Measurements from ENCODE around the gene DIRAS3.
"Not testable (repeated sequence)": the region's sequence is repeated elsewhere in the genome, so short reads cannot be mapped to it uniquely, and the experiment has no call there.

Gene DIRAS3

GRCh38 chr1:68049941-68050878 lies at the start of gene DIRAS3:
DIRAS3 (minus strand) TSS chr1:68050627; CDS start chr1:68047297, 3,330 bp downstream.
- DNase-seq = no peak

GRCh38 chr1:68093737-68094136 lies 43.3 kb upstream of the DIRAS3 start:
- DNase-seq = no peak

- DNase-seq = no peak
Measured at GRCh38 chr1:68087184-68087583, 36.8 kb upstream of the DIRAS3 start.

- DNase-seq = no peak
Measured at GRCh38 chr1:68085752-68086151, 35.3 kb upstream of the DIRAS3 start.

- no peak for DNase-seq
Measured at GRCh38 chr1:68083686-68084085, 33.3 kb upstream of the DIRAS3 start.

- no peak for DNase-seq
Measured at GRCh38 chr1:68081775-68082283, 31.4 kb upstream of the DIRAS3 start.

- DNase-seq = no peak
Measured at GRCh38 chr1:68078647-68079046, 28.2 kb upstream of the DIRAS3 start.

- no peak for DNase-seq
Measured at GRCh38 chr1:68074472-68074871, 24.0 kb upstream of the DIRAS3 start.

- no peak for DNase-seq
Measured at GRCh38 chr1:68065766-68066165, 15.3 kb upstream of the DIRAS3 start.

GRCh38 chr1:68058053-68058452 lies 7.6 kb upstream of the DIRAS3 start:
- DNase-seq = not testable (repeated sequence)

- DNase-seq = no peak
Measured at GRCh38 chr1:68057564-68057963, 7.1 kb upstream of the DIRAS3 start.

GRCh38 chr1:68057050-68057449 lies 6.6 kb upstream of the DIRAS3 start:
- no peak for DNase-seq

- no peak for DNase-seq
Measured at GRCh38 chr1:68051475-68051874, 1.0 kb upstream of the DIRAS3 start.

- DNase-seq = no peak
Measured at GRCh38 chr1:68047659-68048026, 2.8 kb downstream of the DIRAS3 start.

- DNase-seq = no peak
Measured at GRCh38 chr1:68046885-68047658, 3.4 kb downstream of the DIRAS3 start.

GRCh38 chr1:68046423-68046822 lies 4.0 kb downstream of the DIRAS3 start:
- no peak for DNase-seq

GRCh38 chr1:68045511-68046180 lies 4.8 kb downstream of the DIRAS3 start:
- no peak for DNase-seq

- DNase-seq = no peak
Measured at GRCh38 chr1:68043443-68044090, 6.9 kb downstream of the DIRAS3 start.

GRCh38 chr1:68036946-68037345 lies 13.5 kb downstream of the DIRAS3 start:
- DNase-seq = no peak

- no peak for DNase-seq
Measured at GRCh38 chr1:68029444-68029843, 21.0 kb downstream of the DIRAS3 start.

GRCh38 chr1:68028566-68028965 lies 21.9 kb downstream of the DIRAS3 start:
- no peak for DNase-seq

GRCh38 chr1:68024635-68025338 lies 25.6 kb downstream of the DIRAS3 start:
- DNase-seq = no peak

Data from activated CD4-positive, CD25-positive, alpha-beta regulatory T cell treated with anti-CD3 and anti-CD28 coated beads, Interleukin-2, amount 50 U/mL, for 72 hours (primary cell).